AG10803 (cell line): ENCODE data around the gene COQ10A.

ENCODE experiments used
- DNase-seq: peaks from one replicate; pipeline ENCODE4 v3.0.0; 2010; ENCODE audit warnings: low read depth
- H3K4me3 ChIP-seq: 2 replicates; pipeline ENCODE4 v1.5.1; 2011; ENCODE audit warnings: mild to moderate bottlenecking, low read length, control low read depth
- CTCF ChIP-seq: conservative IDR thresholded peaks from 2 replicates; pipeline ENCODE4 v1.5.1; 2011; ENCODE audit warnings: mild to moderate bottlenecking, low read length, control low read depth, inconsistent platforms

The COQ10A gene

GRCh38 chr12:56243731-56244181 lies 23.0 kb upstream of the COQ10A start:
- DNase-seq, result no peak
- TF ChIP-seq CTCF, result no peak
- no peak overlapping the region for H3K4me3 ChIP-seq

GRCh38 chr12:56244494-56244893 lies 22.2 kb upstream of the COQ10A start:
- H3K4me3 ChIP-seq, result no peak overlapping the region
- no peak for DNase-seq
- TF ChIP-seq CTCF, result no peak

GRCh38 chr12:56247923-56248322 lies 18.8 kb upstream of the COQ10A start:
- DNase-seq, result no peak
- H3K4me3 ChIP-seq, result no peak overlapping the region
- TF ChIP-seq CTCF, result no peak

- no peak for TF ChIP-seq CTCF
These were observed 18.0 kb upstream of the COQ10A start for GRCh38 chr12:56248711-56249110.

GRCh38 chr12:56252649-56253048 lies 14.1 kb upstream of the COQ10A start:
- no peak for TF ChIP-seq CTCF
- no peak for DNase-seq
- no peak overlapping the region for H3K4me3 ChIP-seq

More at GRCh38 chr12:56248711-56249110, 18.0 kb upstream of the COQ10A start:
- no peak overlapping the region for H3K4me3 ChIP-seq
- no peak for DNase-seq

GRCh38 chr12:56253091-56253490 lies 13.7 kb upstream of the COQ10A start:
- no peak for TF ChIP-seq CTCF
- DNase-seq, result no peak
- no peak overlapping the region for H3K4me3 ChIP-seq

- no peak for DNase-seq
- no peak for TF ChIP-seq CTCF
These were observed 11.1 kb upstream of the COQ10A start for GRCh38 chr12:56255671-56256070.

More at GRCh38 chr12:56255671-56256070, 11.1 kb upstream of the COQ10A start:
- H3K4me3 ChIP-seq, result no peak overlapping the region
